Right lobe of liver (tissue), 6 donors: ENCODE data around the gene ENPP6. TPM values are rescaled to one million over a fixed set of nuclear protein-coding genes. Genes with fewer than 3 reads are reported as not detected.

Experiments
- ATAC-seq, 4 donors: fragments of 200-7000 bp; cut with Tn5 transposase; one replicate each; pipeline ENCODE4 v1.9.1; 2020; ENCODE audit warnings: mild to moderate bottlenecking in 4 of 4, moderate library complexity in 4 of 4
- DNase-seq, 3 donors: peaks; one replicate each; pipeline ENCODE4 v3.0.0-alpha.2; 2020
- H3K27ac ChIP-seq, 3 donors: fragments of 200-600 bp; one replicate each; pipeline ENCODE4 v1.8.0; 2022
- H3K27me3 ChIP-seq, 2 donors: fragments of 200-600 bp; one replicate each; pipeline ENCODE4 v1.8.0; 2022
- H3K36me3 ChIP-seq, 4 donors: fragments of 200-600 bp; sonication (generic) in 1 of 4; one replicate each; pipeline versions ENCODE4 v1.5.1 to v1.8.0; 2017 to 2022; ENCODE audit warnings: control low read depth in 1 of 4
- H3K4me1 ChIP-seq, 4 donors: fragments of 200-600 bp; sonication (generic) in 1 of 4; one replicate each; pipeline versions ENCODE4 v1.5.1 to v1.8.0; 2017 to 2022; ENCODE audit warnings: control low read depth in 1 of 4
- H3K4me3 ChIP-seq, 3 donors: fragments of 200-600 bp; one replicate each; pipeline ENCODE4 v1.8.0; 2022
- H3K9me3 ChIP-seq, 4 donors: fragments of 200-600 bp; sonication (generic) in 1 of 4; one replicate each; pipeline versions ENCODE4 v1.5.1 to v1.8.0; 2017 to 2022; ENCODE audit warnings: control low read depth in 1 of 4
- CTCF ChIP-seq, 4 donors: fragments of 200-600 bp in 3 of 4; fragments of 450-650 bp in 1 of 4; IDR thresholded peaks; one replicate each; pipeline versions ENCODE4 v1.5.1 to v1.8.0; 2016 to 2022; ENCODE audit warnings: antibody characterized with exemption in 4 of 4, mild to moderate bottlenecking in 2 of 4
- POLR2A ChIP-seq: fragments of 450-650 bp; IDR thresholded peaks from one replicate; pipeline ENCODE4 v1.6.1; 2017; ENCODE audit warnings: antibody characterized with exemption, mild to moderate bottlenecking
- WGBS: methylation state at CpG from one replicate; pipeline ENCODE4 v1.1.6; 2018; ENCODE audit warnings: low coverage, low lambda C conversion rate; ENCODE audit not compliant: insufficient coverage; ENCODE audit errors: missing lambda C conversion rate; 5-methylcytosine and 5-hydroxymethylcytosine counted together
- intact Hi-C, 2 donors: fragments of 100-400 bp; cut with DNase I; formaldehyde crosslinking; loops; one replicate each; pipeline versions ENCODE4 v1.11.2 to v1.14.1; 2022
- total RNA-seq, 6 experiments: library from RNA; depleted of rRNA in 2 of 6; stranded (reverse); fragments of >200 nt in 2 of 6; fragmentation: NEBNext Ultra II Directional in 3 of 6; extraction: Animal tissue kit (Norgen Biotek cat#: 25700) in 3 of 6; gene quantifications; one replicate each; pipeline versions ENCODE4 v1.1.0 to v1.2.4, GENCODE V29; 2016 to 2023
- donor health status: DM: no; HTN: yes; CAD: no.
- donor health status: DM: no; HTN: no; CAD: no.
- donor health status: DM: no; HTN: no; CAD: no.
- donor health status: DM: no; HTN: yes; CAD: no.
- donor health status: DM: no; HTN: yes; CAD: no.

The ENPP6 gene
- total RNA-seq, 6 experiments from 2014 or later, result 0.06 to 0.42 TPM; not detected in 4

GRCh38 chr4:184263461-184263860, 45.8 kb upstream of the ENPP6 start:
- TF ChIP-seq POLR2A (no peak), CTCF (IDR thresholded peaks at IDR 0.05) (no peak)
- no peak for DNase-seq
- no peaks in the 10 kb centered on the region for H3K9me3 ChIP-seq
- H3K27ac ChIP-seq, result no peak overlapping the region
- no peaks in the 10 kb centered on the region for H3K4me1 ChIP-seq
- intact Hi-C loops, result no loop called here
- no peaks in the 10 kb centered on the region for H3K36me3 ChIP-seq
- no peak overlapping the region for H3K4me3 ChIP-seq
- H3K27me3 ChIP-seq, result no peaks in the 10 kb centered on the region
- ATAC-seq, result no peak
- 84% methylated on average over 2 of the region's 5 CpGs for WGBS

DNA sequence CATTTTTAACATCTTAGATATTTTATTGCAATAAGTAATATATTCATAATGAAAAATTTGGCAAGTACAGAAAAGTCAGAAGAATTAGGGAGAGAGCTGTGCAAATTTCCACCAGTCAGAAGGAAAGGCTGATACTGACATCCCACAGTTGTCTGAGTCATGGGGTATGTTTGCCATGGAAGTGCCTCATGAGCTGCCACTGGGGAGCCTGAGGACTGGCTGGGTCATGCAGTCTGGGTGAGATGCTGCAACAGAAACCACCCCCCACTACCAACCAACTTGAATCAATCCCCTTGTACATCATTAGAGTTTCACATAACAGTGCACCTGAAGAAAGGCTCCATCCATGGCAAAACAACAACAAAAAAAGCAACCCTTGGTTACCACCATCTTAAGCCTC, 45.2 kb upstream of the ENPP6 start:
- H3K27me3 ChIP-seq, result no peaks in the 10 kb centered on the region
- ATAC-seq (no peak), DNase-seq (no peak)
- H3K9me3 ChIP-seq, result no peaks in the 10 kb centered on the region
- TF ChIP-seq POLR2A (no peak), CTCF (IDR thresholded peaks at IDR 0.05) (no peak)
- no peak overlapping the region for H3K4me3 ChIP-seq
- no peaks in the 10 kb centered on the region for H3K4me1 ChIP-seq
- intact Hi-C loops, result no loop called here
- no peak overlapping the region for H3K27ac ChIP-seq
- no peaks in the 10 kb centered on the region for H3K36me3 ChIP-seq

DNA sequence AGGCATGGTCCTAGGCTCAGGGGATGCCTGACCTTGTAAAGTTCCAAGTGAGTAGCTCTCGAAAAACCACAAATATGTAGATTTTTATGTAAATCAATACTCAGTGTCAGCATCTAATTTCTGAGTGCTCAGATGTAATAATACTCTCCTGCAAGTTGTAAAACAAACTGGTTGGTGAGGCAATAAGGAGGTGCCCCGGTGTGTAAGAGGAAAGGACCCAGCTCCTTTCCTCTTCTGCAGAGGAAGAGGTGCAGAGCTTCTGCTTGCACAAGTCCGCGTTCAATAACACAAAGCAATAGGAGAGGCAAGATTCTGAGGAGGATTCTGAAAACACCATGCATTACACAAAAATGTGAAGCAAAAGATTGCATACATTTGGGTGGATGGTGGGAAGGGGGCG, 43.6 kb upstream of the ENPP6 start:
- 48% methylated on average over 5 of the region's 5 CpGs for WGBS
- TF ChIP-seq CTCF (IDR thresholded peaks at IDR 0.05), result no peak
- TF ChIP-seq POLR2A, result no peak
- no peaks in the 10 kb centered on the region for H3K4me1 ChIP-seq
- no peaks in the 10 kb centered on the region for H3K36me3 ChIP-seq
- ATAC-seq (no peak), DNase-seq (no peak)
- no peak overlapping the region for H3K27ac ChIP-seq
- intact Hi-C loops, result no loop called here
- H3K27me3 ChIP-seq, result no peaks in the 10 kb centered on the region
- no peaks in the 10 kb centered on the region for H3K9me3 ChIP-seq
- no peak overlapping the region for H3K4me3 ChIP-seq

GRCh38 chr4:184259866-184260265, 42.2 kb upstream of the ENPP6 start:
- Histone ChIP-seq H3K9me3 (no peaks in the 10 kb centered on the region), H3K4me1 (no peaks in the 10 kb centered on the region), H3K27ac (no peak overlapping the region), H3K4me3 (no peak overlapping the region), H3K36me3 (no peaks in the 10 kb centered on the region), H3K27me3 (no peaks in the 10 kb centered on the region)
- no peak for TF ChIP-seq POLR2A
- TF ChIP-seq CTCF (IDR thresholded peaks at IDR 0.05), result no peak
- DNase-seq (no peak), ATAC-seq (no peak)
- intact Hi-C loops, result loop anchor here in 1 of 2 donors (10.0 kb wide), 1 partner anchor 95 kb away; no protein-coding TSS in a partner anchor
- WGBS, result 39% methylated on average over 6 of the region's 6 CpGs

GRCh38 chr4:184259081-184259480, 41.4 kb upstream of the ENPP6 start:
- H3K27me3 ChIP-seq, result no peaks in the 10 kb centered on the region

More at GRCh38 chr4:184259081-184259480, 41.4 kb upstream of the ENPP6 start:
- Histone ChIP-seq H3K4me1 (no peaks in the 10 kb centered on the region), H3K36me3 (no peaks in the 10 kb centered on the region), H3K4me3 (no peak overlapping the region), H3K27ac (no peak overlapping the region), H3K9me3 (no peaks in the 10 kb centered on the region)
- intact Hi-C loops, result loop anchor here in 1 of 2 donors (10.0 kb wide), 1 partner anchor 94 kb away; no protein-coding TSS in a partner anchor
- DNase-seq, result no peak
- no peak for TF ChIP-seq POLR2A
- TF ChIP-seq CTCF (IDR thresholded peaks at IDR 0.05), result no peak
- 74% methylated on average over 3 of the region's 3 CpGs for WGBS
- no peak for ATAC-seq
